K562 (cell line): ENCODE measurements around the gene RASAL3. TPM values are rescaled to one million over a fixed set of nuclear protein-coding genes. Genes with fewer than 3 reads are reported as not detected.

Experiments used
- ATAC-seq: fragments of 200-7000 bp; cut with Tn5 transposase; 3 replicates; pipeline ENCODE4 v1.9.1; 2020; ENCODE audit warnings: moderate library complexity
- BruUV-seq: library from RNA; stranded (reverse); fragments of 400-500 nt; replicated peaks from 2 replicates; lab custom pipeline; 2021; lab: Mats Ljungman, UMichigan
- CTCF ChIA-PET: fragments of 300-600 bp; formaldehyde crosslinking; extraction: SDS; loops from one replicate; lab custom pipeline; 2021; ENCODE audit warnings: low intra/inter-chr PET ratio; lab: Yijun Ruan, JAX
- POLR2A ChIA-PET: fragments of 300-600, 350-650 bp; sonication (Branson Sonifier 250); formaldehyde crosslinking; extraction: SDS; loops from one replicate; lab custom pipeline; 2021; ENCODE audit warnings: antibody characterized with exemption, inconsistent platforms; lab: Yijun Ruan, JAX
- DNase-seq, 4 experiments: peaks; one replicate each; pipeline versions ENCODE4 v3.0.0 to v3.0.0-alpha.2; 2011 to 2018; ENCODE audit warnings: low spot score in 3 of 4, mixed read lengths in 3 of 4; ENCODE audit errors: extremely low read depth in 1 of 4
- FAIRE-seq: peaks from 2 replicates; lab custom pipeline; 2011; peaks lifted over from hg19 to GRCh38; lab: Jason Lieb, UNC
- H2AFZ ChIP-seq: 2 replicates; pipeline ENCODE4 v1.6.0; 2011; ENCODE audit warnings: low read depth, low read length, control low read depth, inconsistent platforms
- H3K27ac ChIP-seq: fragments of 200-600 bp; 3 replicates; pipeline ENCODE4 v1.8.0; 2011; ENCODE audit warnings: low read depth, mild to moderate bottlenecking, control low read depth, inconsistent platforms, low read length, moderate library complexity, mixed read lengths; ENCODE audit errors: extremely low read depth
- H3K27me3 ChIP-seq, 2 experiments: fragments of 300-600 bp in 1 of 2; 2 replicates in 1 of 2; 3 replicates in 1 of 2; pipeline versions ENCODE4 v1.6.0 to v1.8.0; 2011; ENCODE audit warnings: inconsistent platforms in 2 of 2, low read length in 2 of 2, mild to moderate bottlenecking in 1 of 2, mixed read lengths in 1 of 2, moderate library complexity in 1 of 2; ENCODE audit not compliant: control insufficient read depth in 2 of 2, insufficient read depth in 2 of 2
- H3K36me3 ChIP-seq: fragments of 300-600 bp; 3 replicates; pipeline ENCODE4 v1.8.0; 2011; ENCODE audit warnings: mild to moderate bottlenecking, low read length, inconsistent platforms; ENCODE audit not compliant: control insufficient read depth, insufficient read depth
- H3K4me1 ChIP-seq, 2 experiments: fragments of 200-600 bp in 1 of 2; replicated peaks in 1 of 2; 2 replicates in 1 of 2; 3 replicates in 1 of 2; pipeline versions ENCODE4 v1.5.1 to v1.8.0; 2011; ENCODE audit warnings: inconsistent platforms in 2 of 2, low read length in 2 of 2, mild to moderate bottlenecking in 1 of 2, mixed read lengths in 1 of 2, moderate library complexity in 1 of 2; ENCODE audit not compliant: control insufficient read depth in 2 of 2, insufficient read depth in 2 of 2
- H3K4me2 ChIP-seq: 2 replicates; pipeline ENCODE4 v1.6.1; 2011; ENCODE audit warnings: low read length, control low read depth, inconsistent platforms, mixed read lengths; ENCODE audit not compliant: insufficient read depth
- H3K4me3 ChIP-seq: fragments of 200-600 bp; sonication (generic), shearing (Covaris generic); 2 replicates; pipeline ENCODE4 v1.5.1; 2016; ENCODE audit warnings: control low read depth, inconsistent platforms
- H3K79me2 ChIP-seq: fragments of 200-600 bp; 3 replicates; pipeline ENCODE4 v1.8.0; 2011; ENCODE audit warnings: low read length, inconsistent platforms; ENCODE audit not compliant: control insufficient read depth, insufficient read depth
- H3K9ac ChIP-seq, 2 experiments: 2 replicates each; pipeline versions ENCODE4 v1.6.0 to v1.6.1; 2011; ENCODE audit warnings: low read depth in 2 of 2, low read length in 2 of 2, control low read depth in 1 of 2, inconsistent platforms in 1 of 2, mild to moderate bottlenecking in 1 of 2, mixed read lengths in 1 of 2; ENCODE audit not compliant: insufficient read depth in 1 of 2
- H3K9me1 ChIP-seq: one replicate; pipeline ENCODE4 v1.6.0; 2011; ENCODE audit warnings: inconsistent platforms, mild to moderate bottlenecking, low read length, moderate library complexity; ENCODE audit not compliant: control insufficient read depth, insufficient read depth
- H3K9me3 ChIP-seq: replicated peaks from 2 replicates; pipeline ENCODE4 v1.5.1; 2011; ENCODE audit warnings: low read depth, low read length, inconsistent platforms; ENCODE audit not compliant: control insufficient read depth, insufficient read depth
- H4K20me1 ChIP-seq: replicated peaks from 2 replicates; pipeline ENCODE4 v1.6.1; 2011; ENCODE audit warnings: low read length, inconsistent platforms, mixed read lengths; ENCODE audit not compliant: control insufficient read depth, insufficient read depth
- ARID4B ChIP-seq: sonication (generic); formaldehyde crosslinking; IDR thresholded peaks from 2 replicates; pipeline ENCODE4 v1.8.0; 2022; ENCODE audit warnings: mild to moderate bottlenecking, missing genetic modification reagents
- CTCF ChIP-seq, 3 experiments: IDR thresholded peaks in 2 of 3; conservative IDR thresholded peaks in 1 of 3; 2 replicates each; pipeline ENCODE4 v1.5.1; 2011 to 2012; ENCODE audit warnings: low read length in 3 of 3, mild to moderate bottlenecking in 3 of 3, control low read depth in 2 of 3, improper control_type of control experiment in 1 of 3, inconsistent platforms in 1 of 3, low read depth in 1 of 3, mixed read lengths in 1 of 3, moderate library complexity in 1 of 3; ENCODE audit not compliant: insufficient read depth in 2 of 3
- FOXA1 ChIP-seq: fragments of 450-650 bp; IDR thresholded peaks from 2 replicates; pipeline ENCODE4 v1.6.1; 2016; ENCODE audit warnings: mild to moderate bottlenecking, borderline replicate concordance
- HES1 ChIP-seq: fragments of 450-650 bp; IDR thresholded peaks from 2 replicates; pipeline ENCODE4 v1.6.1; 2016; ENCODE audit warnings: low read depth, mild to moderate bottlenecking, moderate library complexity
- MITF ChIP-seq: IDR thresholded peaks from 2 replicates; pipeline ENCODE4 v1.6.1; 2014; ENCODE audit warnings: antibody characterized with exemption
- NR2C1 ChIP-seq, 2 experiments: fragments of 450-650 bp; IDR thresholded peaks; 2 replicates each; pipeline ENCODE4 v1.6.1; 2017; ENCODE audit warnings: mild to moderate bottlenecking in 2 of 2, antibody characterized with exemption in 1 of 2, inconsistent platforms in 1 of 2, missing compliant biosample characterization in 1 of 2, missing genetic modification characterization in 1 of 2
- PHF8 ChIP-seq: fragments of 200-600 bp; sonication (generic); IDR thresholded peaks from 2 replicates; pipeline ENCODE4 v1.6.1; 2012; ENCODE audit warnings: mixed run types, mild to moderate bottlenecking, inconsistent platforms, low read length, moderate library complexity, borderline replicate concordance
- ZBTB17 ChIP-seq: fragments of 450-650 bp; formaldehyde crosslinking; IDR thresholded peaks from 2 replicates; pipeline ENCODE4 v1.4.0; 2020; ENCODE audit warnings: mild to moderate bottlenecking
- ZNF311 ChIP-seq: fragments of 250-450 bp; sonication (Bioruptor Pico); IDR thresholded peaks from 2 replicates; pipeline ENCODE4 v1.4.0; 2020; ENCODE audit warnings: mild to moderate bottlenecking, moderate library complexity
- ZNF316 ChIP-seq: fragments of 450-650 bp; IDR thresholded peaks from 2 replicates; pipeline ENCODE4 v1.6.1; 2016
- ZNF436 ChIP-seq: fragments of 250-450, 450-650 bp; sonication (Bioruptor Pico); formaldehyde crosslinking; IDR thresholded peaks from 2 replicates; pipeline ENCODE4 v1.7.0; 2020; ENCODE audit warnings: mild to moderate bottlenecking
- ZNF444 ChIP-seq: fragments of 250-450 bp; sonication (Bioruptor Pico); IDR thresholded peaks from 2 replicates; pipeline ENCODE4 v1.4.0; 2020; ENCODE audit warnings: mild to moderate bottlenecking, moderate library complexity
- WGBS: fragments of 100-300 bp; shearing (Covaris generic); methylation state at CpG from one replicate; pipeline ENCODE4 v1.1.6; 2016; ENCODE audit warnings: low coverage, mixed read lengths; ENCODE audit not compliant: insufficient coverage; ENCODE audit errors: missing lambda C conversion rate; 5-methylcytosine and 5-hydroxymethylcytosine counted together
- in situ Hi-C: fragments of 300-500 bp; cut with MboI; formaldehyde crosslinking; loops from 4 replicates; pipeline ENCODE4 v1.15.0; 2018; ENCODE audit warnings: inconsistent platforms, mixed read lengths
- intact Hi-C: fragments of 100-400 bp; cut with micrococcal nuclease; formaldehyde crosslinking; loops from 2 replicates; pipeline ENCODE4 v1.14.2; 2022
- polyA plus RNA-seq, 8 experiments: library from polyadenylated mRNA; depleted of rRNA in 4 of 8; stranded (reverse) in 5 of 8; unstranded in 3 of 8; fragments of >200 nt; fragmentation: Nextera tagmentation in 2 of 8; fragmentation: Illumina TruSeq in 1 of 8; extraction: Ambion mirVana in 2 of 8; extraction: Trizol in 1 of 8; gene quantifications; 2 replicates each; pipeline versions ENCODE4 v1.2.1 to v1.2.3, GENCODE V29; 2011 to 2014; ENCODE audit warnings: inconsistent platforms in 1 of 8, missing spikeins in 1 of 8
- total RNA-seq, 7 experiments: library from RNA; depleted of rRNA in 6 of 7; stranded (reverse); fragments of >200 nt in 6 of 7; fragmentation: Illumina TruSeq in 2 of 7; extraction: Trizol in 2 of 7; gene quantifications; 2 replicates each; pipeline versions ENCODE4 v1.2.1 to v1.2.3, GENCODE V29; 2011 to 2021; ENCODE audit warnings: low replicate concordance in 1 of 7

Gene RASAL3
- total and polyA plus RNA-seq, 9 of the 15 experiments (the other 6 are each of a cell fraction or from before 2014, with no cell fraction given): 0.07 to 0.44 TPM; not detected in 7

- intact Hi-C loops (no loop called here), in situ Hi-C loops (no loop called here)
- H3K4me3 ChIP-seq: no peak overlapping the region
- no peaks in the 10 kb centered on the region for H3K9me3 ChIP-seq
- DNase-seq (no peak), FAIRE-seq (no peak), ATAC-seq (no peak)
- 0 out of 2 replicates have a peak, but pooled peaks cover 2% of the 10 kb centered on the region for H4K20me1 ChIP-seq
- 37% methylated on average over 15 of the region's 17 CpGs for WGBS
- no peak overlapping the region for H2AFZ ChIP-seq
- no peaks in the 10 kb centered on the region for H3K9me1 ChIP-seq
- H3K9ac ChIP-seq: peak overlapping the region in 1 of 2 experiments; percentile 66; a peak in 1 of 4 replicates
- no peaks in the 10 kb centered on the region for H3K27me3 ChIP-seq
- H3K4me1 ChIP-seq: peaks cover 22 to 52% of the 10 kb centered on the region in 2 experiments
- H3K4me2 ChIP-seq: no peak overlapping the region
- BruUV-seq: no TSS peak
- no peak overlapping the region for H3K27ac ChIP-seq
- CTCF ChIA-PET: no interaction called here
- POLR2A ChIA-PET: interaction anchor here (0.6 kb wide), 1 partner anchor 592 kb away, joined by 3 read pairs; no protein-coding TSS in a partner anchor
- no peaks in the 10 kb centered on the region for H3K36me3 ChIP-seq
- H3K79me2 ChIP-seq: no peaks in the 10 kb centered on the region
- TF ChIP-seq ZNF436 (CRISPR knock-in tag) (no peak), HES1 (no peak), FOXA1 (no peak), NR2C1 (IDR thresholded peaks at IDR 0.05) (peak; percentile 78), NR2C1 (tag; IDR thresholded peaks at IDR 0.05) (peak; percentile 70), ZNF311 (CRISPR knock-in tag) (no peak), ZBTB17 (CRISPR knock-in tag) (no peak), ARID4B (CRISPR knock-in tag) (0 out of 2 replicates have a peak, but pooled peaks have one; percentile 27), CTCF (IDR thresholded peaks at IDR 0.05 in 2 of 3, conservative IDR thresholded peaks at IDR 0.05 in 1 of 3; ENCODE audit: insufficient read depth in 2 of 3, low read depth in 1 of 3, low read length in 3 of 3) (peak in 1 of 3 experiments; percentile 37; a peak in 1 of 6 replicates), MITF (no peak), ZNF444 (CRISPR knock-in tag) (no peak), ZNF316 (no peak), PHF8 (no peak)
Measured at GRCh38 chr19:15453906-15454860, 10.2 kb downstream of the RASAL3 start.
